ENCODE data around the gene SLC22A3.
"Not testable (repeated sequence)": the region's sequence is repeated elsewhere in the genome, so short reads cannot be mapped to it uniquely, and the experiment has no call there.

The SLC22A3 gene

DNA sequence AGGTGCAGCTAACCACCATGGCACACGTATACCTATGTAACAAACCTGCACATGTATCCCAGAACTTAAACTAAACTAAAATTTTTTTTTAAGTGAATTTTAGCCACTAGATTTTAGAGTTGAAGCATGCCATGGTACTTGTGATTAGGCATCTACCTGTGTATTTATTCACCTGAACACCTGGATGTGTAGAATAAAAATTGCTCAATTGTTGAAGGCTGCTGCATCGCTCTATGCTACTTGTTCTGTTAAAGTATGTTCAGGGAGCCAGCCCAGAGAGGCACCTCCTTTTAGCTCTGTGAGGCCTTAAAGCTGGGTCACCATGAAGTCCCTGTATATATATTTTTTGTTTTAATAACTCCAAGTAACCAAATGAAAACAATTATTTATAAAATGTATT lies 28.3 kb downstream of the SLC22A3 start:
- DNase-seq: no peak

DNA sequence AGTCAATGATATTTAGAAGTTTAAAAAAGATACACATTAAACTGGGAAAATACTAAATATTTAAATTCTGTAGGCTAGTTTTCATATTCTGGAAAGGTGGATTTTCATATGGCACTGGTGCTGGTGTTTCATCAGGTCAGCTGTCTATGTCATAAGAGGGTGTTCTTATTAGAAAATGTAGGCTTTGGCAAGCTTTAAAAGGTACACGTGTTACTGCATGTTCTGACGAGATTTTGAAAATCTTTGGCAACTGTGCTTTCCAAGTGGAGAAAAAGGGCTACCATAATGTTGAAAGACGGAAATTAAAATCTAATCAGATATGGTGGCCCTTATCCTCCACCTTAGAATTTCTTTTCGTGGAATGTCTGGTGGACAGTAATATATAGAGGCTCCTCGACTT lies 30.0 kb downstream of the SLC22A3 start:
- no peak for DNase-seq

DNA sequence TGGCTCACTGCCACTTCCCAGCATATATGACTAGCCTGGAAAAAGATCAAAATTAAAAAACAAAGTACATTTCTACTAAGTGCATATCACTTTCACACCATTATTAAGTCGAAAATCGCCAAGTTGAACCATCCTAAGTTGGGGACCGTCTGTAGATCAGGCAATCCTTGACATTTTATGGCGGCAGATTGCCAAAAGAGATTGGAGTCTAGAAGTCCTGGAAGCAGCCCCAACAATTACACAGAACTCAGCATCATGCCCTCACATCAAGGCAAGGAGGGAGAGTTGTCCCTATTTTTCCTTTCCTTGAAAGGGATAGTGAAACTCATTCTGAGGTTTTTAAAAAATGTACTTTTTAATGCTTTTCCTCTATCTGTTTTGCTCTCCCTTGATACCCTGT lies 30.7 kb downstream of the SLC22A3 start:
- no peak for DNase-seq

DNA sequence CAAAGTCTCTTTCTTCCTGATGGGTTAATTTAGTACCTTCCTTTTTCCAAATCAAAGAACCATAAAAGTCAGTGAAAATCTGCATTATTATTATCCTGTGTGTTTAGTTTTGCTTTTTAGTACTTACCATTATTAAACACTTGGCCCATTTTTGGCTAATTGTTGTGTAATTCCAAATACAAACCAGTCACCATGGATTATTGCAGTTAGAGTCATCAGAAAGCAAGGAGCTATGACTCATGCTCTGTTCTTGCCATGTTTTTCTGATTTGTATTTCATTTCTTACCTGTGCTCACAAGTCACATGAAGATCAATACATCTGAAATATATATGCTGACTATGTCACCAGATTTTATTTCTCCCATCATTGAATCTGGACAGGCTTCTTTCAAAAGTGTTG lies 31.3 kb downstream of the SLC22A3 start:
- no peak for DNase-seq

DNA sequence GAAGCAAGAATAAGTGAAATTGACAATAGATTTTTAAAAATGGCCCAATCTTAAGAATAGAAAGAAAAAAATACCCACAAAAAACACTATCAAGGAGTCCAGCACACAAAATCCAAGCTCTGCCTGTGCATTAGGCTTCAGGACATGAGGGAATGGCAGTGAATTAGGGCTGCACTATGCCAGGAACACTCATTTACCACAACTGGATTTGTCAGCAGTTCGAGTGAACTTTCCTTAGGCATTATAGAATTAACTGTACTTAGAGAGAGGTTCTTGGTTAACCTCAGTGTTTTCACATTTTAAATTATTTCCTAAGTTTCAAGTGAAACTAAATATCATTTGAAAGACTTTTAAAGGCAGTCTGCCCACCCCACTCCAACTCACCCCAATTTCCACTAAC lies 34.8 kb downstream of the SLC22A3 start:
- DNase-seq: no peak

DNA sequence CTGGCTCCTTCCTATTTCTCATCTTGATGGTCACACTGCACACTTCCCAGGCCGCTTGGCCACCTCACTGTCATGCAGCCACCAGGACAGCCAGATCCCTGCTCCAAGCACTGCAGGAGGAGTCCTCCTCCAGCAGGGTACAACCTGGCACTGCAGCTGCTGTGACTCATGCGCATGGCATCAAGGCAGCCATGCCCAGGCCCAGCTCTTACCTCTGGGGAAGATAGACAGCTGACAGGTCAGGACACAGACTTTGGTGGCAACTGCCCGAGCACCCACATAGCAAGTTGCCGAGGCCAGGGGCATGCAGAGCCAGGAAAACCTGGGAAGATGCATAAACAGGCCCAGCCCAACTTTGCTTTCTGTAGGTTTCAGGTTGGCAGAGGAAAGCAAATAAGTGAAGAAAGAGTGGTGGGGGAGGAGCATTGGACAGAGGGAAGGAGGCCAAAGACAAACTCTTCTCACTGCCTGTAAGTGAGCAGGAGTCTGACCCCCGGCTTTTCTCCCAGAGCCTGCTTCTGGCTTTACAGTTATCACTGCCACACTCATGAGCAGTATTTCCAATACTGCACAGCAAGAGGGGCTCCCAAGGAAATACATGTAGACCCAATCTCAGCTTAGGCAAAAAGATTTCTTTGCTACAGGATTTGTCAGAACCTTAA lies 38.8 kb downstream of the SLC22A3 start:
- DNase-seq: no peak

DNA sequence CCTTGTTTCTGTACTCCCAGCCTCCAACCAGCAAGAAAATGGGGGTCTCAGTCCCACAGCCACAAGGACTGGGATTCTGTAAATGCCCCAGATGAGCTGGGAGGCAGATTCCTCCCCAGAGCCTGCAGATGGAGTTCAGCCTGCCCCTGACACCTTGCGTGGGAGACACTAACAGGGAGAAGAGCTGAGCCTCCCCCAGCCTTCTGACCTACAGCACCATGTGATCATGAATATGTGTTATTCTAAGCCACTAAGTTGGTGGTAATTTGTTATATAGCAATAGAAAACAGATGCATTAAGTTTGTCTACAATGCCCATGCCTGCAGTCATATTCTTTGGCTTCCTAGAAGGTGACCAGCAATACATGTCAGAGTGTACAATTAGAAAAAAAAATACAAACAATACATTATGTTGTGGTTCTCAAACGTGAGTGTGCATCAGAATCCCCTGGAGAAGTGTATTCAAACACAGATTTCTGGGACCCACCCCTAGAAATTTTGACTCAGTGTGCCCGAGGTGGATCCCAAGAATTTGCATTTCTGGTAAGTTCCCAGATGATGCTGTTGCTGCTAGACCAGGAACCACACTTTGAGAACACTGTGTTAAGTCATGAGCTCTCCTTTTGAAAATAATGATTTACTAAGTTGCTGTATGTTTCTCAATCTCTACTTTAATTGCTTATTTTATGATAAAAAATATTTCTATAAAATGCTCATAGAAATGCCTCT lies 39.9 kb downstream of the SLC22A3 start:
- DNase-seq: no peak

DNA sequence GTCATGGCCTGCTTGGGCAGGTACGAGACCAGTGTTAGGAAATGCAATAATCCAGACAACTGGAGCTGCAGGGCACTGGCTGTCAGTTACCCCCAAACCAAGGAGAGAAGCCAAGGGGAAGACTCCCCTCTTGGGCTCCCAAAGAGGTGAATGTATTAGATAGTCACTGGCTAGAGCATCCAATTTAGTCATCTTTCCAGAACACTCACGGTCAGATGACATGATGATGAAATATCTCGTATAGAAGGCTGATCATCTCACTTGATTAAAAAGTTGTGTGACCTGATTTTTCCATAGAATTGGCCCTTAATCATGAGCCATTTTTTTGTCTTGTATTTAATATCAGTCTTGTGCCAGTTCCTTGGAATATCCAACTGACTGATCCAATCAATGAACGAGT lies 40.7 kb downstream of the SLC22A3 start:
- DNase-seq: no peak

DNA sequence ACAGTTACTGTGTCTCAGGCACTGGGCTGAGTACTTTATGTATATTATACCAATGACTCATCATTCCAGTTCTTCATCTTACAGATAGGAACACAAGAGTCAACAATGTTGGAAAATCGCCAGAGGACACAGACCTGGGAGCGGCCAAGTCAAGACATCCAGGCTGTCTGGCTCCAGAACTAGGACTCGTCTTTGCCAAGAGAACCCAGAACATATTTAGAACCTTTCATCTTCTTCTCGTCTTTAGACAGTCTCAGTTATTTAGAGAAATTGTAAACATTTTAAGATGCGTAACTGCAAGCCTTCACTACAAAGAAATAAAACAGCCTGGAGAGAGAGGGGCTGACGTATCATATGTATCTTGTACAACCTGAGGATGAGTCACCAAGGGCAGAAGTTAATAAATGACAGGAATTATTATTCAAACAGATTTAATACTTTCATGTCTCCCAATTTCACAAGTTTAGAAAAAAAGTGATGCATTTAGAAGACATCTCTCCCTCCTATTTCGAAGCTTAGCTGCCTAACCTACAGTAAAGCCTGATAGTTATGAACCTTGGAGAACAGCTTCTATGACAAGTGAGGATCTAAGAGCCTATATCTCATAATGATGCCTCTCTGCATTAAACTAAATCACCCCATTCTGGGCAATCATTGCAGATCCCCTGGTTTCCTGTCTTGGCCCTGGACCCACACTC lies 43.4 kb downstream of the SLC22A3 start:
- DNase-seq: no peak

DNA sequence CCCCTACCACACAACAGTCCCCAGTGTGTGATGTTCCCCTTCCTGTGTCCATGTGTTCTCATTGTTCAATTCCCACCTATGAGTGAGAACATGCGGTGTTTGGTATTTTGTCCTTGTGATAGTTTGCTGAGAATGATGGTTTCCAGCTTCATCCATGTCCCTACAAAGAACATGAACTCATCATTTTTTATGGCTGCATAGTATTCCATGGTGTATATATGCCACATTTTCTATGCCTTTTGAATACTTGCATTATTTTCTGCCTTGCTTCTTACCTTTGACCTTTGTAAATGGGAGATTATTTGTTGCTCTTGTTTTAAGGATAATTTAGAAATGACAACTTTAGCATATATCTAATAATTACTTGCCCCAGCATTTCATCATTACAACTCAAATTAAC lies 45.3 kb downstream of the SLC22A3 start:
- DNase-seq: not testable (repeated sequence)

DNA sequence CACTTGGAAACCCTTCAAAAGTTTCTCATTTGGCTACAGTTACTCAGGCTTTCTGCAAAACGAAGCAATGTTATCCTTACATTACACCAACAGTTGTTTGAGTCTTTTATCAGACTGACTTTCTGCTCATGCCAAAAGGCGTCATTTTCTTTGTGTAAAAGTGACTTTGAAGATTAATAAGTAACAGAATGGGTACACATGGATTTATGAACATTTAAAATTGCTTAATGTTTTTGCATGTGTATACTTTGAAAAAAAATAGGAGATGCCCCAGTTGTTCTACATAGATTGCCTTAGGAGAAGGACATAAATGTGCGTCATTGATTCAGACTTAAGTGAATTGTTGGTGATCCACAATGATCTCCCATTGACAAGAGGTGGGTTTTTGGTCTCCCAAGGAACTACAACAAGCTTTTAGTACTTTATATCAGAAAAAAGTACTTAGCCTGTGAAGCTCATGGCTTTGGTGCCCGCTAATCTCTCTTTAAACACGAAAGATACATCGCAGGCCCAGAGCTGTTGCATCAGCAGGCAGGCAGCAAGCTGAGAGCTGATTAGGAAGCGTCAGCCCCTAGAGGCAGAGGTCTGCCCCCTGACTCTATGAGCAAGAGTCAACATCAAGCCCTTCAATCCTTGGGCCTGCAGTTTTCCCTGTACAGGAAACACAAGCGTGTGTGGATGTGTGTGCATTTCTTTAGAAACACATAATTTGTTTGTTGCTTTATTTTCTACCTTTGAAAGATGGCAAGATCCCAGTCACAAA lies 45.9 kb downstream of the SLC22A3 start:
- DNase-seq: no peak

DNA sequence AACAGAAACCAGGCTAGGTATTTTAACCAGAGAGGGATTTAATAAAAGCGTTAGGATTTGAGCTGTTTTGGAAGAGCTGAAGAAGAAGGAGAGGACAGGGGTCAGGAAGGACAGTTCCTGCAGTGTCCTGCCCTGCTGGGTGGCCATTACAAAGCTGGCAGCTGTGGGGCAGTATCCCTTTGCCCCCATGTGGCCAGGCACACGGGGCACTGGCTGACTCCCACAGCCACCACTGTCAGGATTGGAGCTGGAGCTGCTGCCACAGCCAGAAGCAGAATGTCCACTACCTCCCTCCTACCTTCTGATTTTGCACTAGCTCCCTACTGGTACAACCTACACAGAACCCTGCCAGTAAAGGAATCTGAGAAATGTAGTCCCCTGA lies 46.5 kb downstream of the SLC22A3 start:
- no peak for DNase-seq

DNA sequence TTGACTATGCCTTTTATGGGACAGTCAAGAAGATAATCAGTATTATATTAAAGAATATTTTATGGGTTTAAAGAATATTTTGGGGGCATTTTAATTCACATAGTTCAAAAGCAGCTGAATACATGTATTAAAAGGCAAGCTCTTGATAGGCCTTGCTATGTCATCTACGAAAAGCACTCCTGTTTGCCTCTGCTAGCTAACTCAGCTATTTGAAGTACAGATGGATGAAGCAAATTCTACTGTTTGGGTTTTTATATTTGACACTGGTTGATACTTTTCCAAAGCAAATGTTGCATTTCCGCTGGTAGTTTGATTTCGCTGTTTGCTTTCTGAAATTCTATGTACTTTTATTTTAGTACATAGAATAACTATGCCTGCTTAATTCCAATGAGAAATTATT lies 47.0 kb downstream of the SLC22A3 start:
- no peak for DNase-seq

DNA sequence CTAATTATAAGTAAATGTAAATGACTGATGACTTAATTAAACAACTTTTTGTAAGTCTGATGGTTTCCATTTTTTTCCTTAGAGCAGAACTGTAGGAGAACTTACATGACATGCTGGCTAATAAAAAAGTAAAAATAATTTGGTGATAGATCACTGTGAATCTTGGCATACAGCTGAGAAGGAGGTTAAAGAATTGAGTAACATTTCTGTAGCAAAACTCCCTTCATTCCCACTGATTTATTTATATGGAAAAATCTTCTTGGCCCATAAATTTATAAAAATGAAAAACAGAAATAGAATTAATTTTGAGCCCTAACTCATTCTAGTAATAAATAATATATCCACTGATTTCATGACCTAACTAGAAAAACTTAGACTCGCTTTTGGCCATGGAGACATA lies 48.1 kb downstream of the SLC22A3 start:
- no peak for DNase-seq

DNA sequence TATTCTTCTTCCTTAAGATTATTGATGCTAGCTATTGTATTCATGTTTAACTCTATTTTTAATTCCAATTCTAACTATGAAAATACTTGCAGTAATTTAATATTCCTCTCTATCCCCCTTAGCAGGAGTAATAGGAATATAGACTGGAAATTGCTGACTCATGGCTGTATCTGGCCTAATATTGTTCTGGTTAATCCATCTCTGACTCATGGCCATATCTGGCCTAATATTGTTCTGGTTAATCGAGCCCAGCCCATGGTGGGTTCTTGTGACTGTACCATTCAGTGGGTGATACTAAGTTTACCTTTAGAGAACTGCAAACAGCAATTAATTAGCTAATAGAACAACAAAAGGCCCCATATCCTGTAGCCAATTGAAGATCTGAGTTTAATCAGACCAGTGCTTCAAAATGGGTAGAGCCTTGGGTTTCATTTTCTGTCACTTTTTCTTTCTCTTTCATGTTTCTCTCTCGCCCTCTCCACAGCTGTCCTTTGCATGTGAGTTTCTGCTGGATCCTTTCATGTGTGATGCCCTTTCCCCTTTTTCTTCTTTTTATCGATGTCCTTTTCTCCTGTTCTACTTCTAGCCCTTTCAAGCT lies 50.6 kb downstream of the SLC22A3 start:
- DNase-seq: no peak

DNA sequence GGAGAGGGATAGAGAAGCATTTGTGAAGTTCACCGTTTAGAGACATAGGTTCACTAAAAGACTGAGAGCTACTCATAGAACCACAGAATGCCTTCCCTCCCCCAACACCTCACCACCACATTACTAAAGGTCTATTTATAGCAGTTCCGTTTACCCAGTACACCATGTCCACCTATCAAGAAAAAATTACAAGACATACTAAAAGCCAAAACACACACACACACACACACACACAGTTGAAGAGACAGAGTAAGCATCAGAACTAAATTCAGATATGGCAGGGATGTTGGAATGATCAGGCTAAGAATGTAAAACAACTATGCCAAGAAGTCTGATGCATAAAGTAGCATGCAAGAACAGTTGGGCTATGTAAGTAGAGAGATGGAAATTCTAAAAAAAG lies 52.3 kb downstream of the SLC22A3 start:
- DNase-seq: no peak

DNA sequence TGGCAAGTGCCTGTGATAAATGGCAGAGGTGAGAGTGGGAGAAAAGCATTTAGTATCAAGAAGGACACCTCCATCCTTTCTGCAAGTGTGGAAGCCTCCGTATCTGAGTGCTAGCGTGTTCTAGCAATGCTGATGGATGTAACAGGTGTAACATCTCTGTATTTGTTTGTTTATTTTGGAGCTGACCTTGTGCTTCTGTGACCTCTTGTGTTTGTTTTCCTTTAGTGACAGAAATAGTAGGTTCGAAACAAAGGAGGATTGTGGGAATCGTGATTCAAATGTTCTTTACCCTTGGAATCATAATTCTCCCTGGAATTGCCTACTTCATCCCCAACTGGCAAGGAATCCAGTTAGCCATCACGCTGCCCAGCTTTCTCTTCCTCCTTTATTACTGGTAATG lies 60.4 kb downstream of the SLC22A3 start:
- no peak for DNase-seq

DNA sequence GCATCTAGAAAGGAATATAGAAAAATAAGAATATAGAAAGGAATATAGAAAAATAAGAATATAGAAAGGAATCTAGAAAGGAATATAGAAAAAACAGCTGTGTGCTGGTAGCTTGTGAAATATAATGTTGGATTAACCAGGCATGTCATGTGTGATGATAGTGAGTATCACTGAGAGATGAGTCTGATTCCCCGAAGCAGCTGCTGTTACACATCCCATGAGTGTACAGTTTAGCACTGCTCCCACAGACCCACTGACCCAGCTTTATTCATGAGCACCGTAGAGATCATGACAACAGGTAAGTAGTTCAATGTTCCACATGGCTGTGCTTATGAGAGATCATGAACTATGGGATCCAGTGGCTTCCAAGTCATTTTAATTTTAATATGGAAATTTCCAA lies 64.8 kb downstream of the SLC22A3 start:
- no peak for DNase-seq

DNA sequence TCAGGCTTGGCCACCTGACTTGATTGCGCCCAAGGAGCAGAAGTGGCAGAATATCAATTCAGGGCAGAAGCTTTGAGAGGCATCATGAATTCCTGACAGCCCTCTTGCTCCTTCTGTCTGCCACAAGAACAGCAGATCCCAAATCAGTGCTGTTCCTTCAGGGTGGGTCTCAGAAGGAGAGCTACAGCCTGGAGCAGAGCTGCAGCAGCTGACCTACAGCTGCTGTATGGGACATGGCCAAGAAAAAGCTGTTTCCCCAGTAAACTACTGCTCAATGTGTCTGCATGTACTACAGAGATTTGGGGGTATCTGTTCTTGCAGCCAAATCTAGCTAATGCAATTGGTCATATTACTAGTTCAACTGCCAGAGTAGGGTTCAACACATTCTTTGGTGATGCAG lies 69.0 kb downstream of the SLC22A3 start:
- DNase-seq: no peak

DNA sequence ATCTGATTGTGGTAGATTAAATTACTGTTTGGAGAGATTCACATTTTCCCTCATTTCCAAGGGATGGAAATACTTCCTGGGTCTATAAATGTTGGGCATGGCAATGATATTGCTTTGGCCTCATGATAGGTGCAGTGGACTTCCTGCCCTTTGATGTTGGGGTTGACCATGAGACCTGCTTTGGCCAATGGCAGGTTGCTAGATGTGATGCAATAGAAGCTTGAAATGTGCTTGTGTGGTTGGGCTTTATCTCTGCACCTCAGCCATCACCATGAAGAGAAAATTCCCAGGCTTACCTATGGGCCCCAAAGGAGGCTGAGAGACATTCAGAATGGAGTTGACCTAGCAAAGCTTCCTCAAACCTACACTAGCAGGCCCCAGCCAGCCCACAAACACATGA lies 69.4 kb downstream of the SLC22A3 start:
- DNase-seq: no peak

DNA sequence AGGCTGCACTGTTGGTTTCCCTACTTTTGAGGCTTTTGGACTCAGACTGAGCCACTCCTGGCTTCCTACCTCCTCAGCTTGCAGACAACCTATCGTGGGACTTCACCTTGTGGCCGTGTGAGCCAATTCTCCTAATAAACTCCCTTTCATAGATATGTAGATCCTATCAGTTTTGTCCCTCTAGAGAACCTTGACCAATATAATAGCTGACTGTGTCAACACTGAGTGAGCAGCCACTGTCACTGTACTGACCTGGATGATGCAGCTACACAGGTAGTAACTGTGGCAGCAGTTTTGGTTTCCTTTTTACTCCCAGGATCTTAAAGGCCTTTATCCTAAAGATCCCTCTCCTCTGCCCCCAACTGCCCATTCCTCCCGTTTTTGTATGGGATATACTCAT lies 70.2 kb downstream of the SLC22A3 start:
- DNase-seq: no peak

DNA sequence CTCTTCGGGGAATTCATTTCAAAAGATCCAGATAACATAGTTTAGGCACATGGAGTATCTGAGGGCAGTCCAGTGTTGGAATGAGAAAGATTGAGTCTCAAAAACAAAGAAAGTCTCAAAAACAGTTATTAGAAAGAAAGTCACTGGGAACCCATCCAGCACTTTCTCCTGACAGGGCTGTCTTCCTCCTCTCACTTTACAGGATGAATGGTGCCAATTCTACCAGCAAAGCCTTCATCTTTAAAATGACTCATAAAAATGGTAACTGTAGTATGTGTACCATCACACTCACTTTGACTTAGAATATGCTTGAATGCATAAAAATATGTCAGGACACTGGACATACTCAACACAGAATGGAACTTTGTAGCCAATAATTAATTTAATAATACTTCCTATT lies 71.3 kb downstream of the SLC22A3 start:
- no peak for DNase-seq

DNA sequence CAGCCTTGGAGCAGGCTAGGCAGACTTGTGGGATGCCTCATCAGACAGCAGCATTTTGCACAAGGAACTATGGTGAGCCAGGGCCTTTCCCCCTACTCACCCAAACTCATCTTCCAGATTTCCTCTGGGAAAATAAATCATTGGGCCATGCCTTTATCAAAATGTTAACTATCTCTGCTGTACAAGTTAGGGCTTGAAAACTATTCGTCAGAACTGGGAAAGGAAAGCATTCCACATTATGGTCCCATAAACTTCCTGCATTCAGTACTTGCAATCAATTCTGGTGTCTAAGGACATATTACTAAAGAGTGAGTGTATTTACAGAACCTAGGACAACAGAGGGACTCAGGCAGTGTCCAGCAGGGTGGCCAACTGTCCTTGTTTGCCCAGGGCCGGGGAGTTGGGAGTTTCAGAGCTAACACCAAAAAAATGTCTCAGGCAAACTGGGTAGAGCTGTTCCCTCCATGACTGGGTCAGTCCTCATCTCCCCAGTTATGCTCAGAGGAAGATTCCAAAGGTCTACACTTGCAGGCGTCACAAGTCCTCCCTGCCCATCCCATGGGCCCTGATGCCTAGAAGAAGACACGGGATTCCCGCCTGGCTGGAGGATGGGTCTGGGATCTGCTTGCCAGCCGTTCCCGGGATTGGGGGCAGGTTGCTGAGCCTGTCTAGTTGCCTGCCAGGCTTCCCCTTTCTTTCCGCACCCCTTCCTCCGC lies 72.2 kb downstream of the SLC22A3 start:
- DNase-seq: no peak
